Urinary bladder (tissue), 4 donors: ENCODE measurements around the gene CHRM2. TPM values are rescaled to one million over a fixed set of nuclear protein-coding genes. Genes with fewer than 3 reads are reported as not detected.

Experiments used
- DNase-seq: peaks from one replicate; pipeline ENCODE4 v3.0.0-alpha.2; 2015; ENCODE audit errors: extremely low spot score
- H3K27ac ChIP-seq: one replicate; pipeline ENCODE4 v1.5.1; 2013; ENCODE audit warnings: low read depth, mild to moderate bottlenecking, moderate library complexity
- H3K36me3 ChIP-seq: one replicate; pipeline ENCODE4 v1.6.1; 2013; ENCODE audit warnings: mild to moderate bottlenecking, moderate library complexity; ENCODE audit not compliant: insufficient read depth
- H3K4me1 ChIP-seq: one replicate; pipeline ENCODE4 v1.6.1; 2013; ENCODE audit warnings: mild to moderate bottlenecking, moderate library complexity; ENCODE audit not compliant: insufficient read depth
- H3K4me3 ChIP-seq: one replicate; pipeline ENCODE4 v1.5.1; 2013; ENCODE audit warnings: low read depth, low read length
- WGBS: extraction: QIAGEN DNeasy Blood & Tissue Kit; methylation state at CpG from one replicate; pipeline ENCODE4 v1.1.7; 2013; 5-methylcytosine and 5-hydroxymethylcytosine counted together
- polyA plus RNA-seq: library from polyadenylated mRNA; stranded (reverse); fragments of 200-250 nt; gene quantifications from one replicate; pipeline ENCODE4 v1.2.3, GENCODE V29; 2013
- total RNA-seq: library from RNA; depleted of rRNA; stranded (reverse); fragments of >200 nt; gene quantifications from one replicate; pipeline ENCODE4 v1.2.3, GENCODE V29; 2014
- donor health status: healthy with polysubstance abuse.
- donor health status: healthy.

CHRM2 gene
- total and polyA plus RNA-seq, 2 donors: 19.8 to 24.1 TPM

DNA sequence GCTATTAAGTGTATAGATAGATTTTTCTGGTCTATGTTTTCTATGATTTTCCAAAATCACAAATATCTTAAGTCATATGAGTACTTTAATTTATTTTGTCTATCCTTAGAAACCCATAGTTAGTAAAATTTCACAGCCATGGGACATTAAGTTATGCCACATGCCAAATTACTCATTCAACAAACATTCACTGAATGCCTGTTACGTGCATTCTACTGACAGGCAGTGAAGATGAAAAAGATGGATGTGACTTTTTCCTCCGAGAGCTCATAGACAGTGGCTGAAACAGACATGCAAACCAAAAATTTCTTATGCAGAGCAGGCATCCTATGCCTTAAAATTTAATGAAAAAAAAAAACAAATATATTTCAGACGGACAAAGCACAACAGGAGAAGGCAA is 84.9 kb downstream of the CHRM2 start:
- WGBS: 77% methylated on average over 3 of the region's 3 CpGs

DNA sequence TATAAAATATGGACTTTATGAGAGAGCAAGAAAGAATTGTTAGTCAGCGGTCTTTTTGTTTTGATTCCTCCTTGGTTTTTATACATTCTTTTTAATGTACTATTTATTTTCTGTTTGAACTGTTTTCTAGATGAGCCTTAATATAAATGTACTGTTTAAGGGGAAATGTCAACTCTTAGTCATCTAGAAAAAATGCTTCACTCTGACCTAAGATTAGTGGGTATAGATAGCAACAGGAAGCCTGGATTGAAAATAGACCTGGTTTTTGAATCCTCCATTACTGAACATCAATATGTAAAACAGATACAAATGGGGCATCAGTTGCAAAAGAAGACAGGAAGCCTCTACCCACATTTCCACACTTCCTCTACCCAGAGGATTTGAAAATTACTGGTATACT is 87.8 kb downstream of the CHRM2 start:
- Histone ChIP-seq H3K36me3 (no peaks in the 10 kb centered on the region), H3K27ac (no peak overlapping the region), H3K4me3 (no peak overlapping the region), H3K4me1 (no peaks in the 10 kb centered on the region)
- DNase-seq: no peak
- WGBS: 45% methylated on average over 1 of the region's 1 CpG

More for the DNA sequence above, 84.9 kb downstream of the CHRM2 start:
- no peaks in the 10 kb centered on the region for H3K4me1 ChIP-seq
- H3K36me3 ChIP-seq: no peaks in the 10 kb centered on the region
- H3K4me3 ChIP-seq: no peak overlapping the region
- no peak for DNase-seq
- H3K27ac ChIP-seq: no peak overlapping the region

DNA sequence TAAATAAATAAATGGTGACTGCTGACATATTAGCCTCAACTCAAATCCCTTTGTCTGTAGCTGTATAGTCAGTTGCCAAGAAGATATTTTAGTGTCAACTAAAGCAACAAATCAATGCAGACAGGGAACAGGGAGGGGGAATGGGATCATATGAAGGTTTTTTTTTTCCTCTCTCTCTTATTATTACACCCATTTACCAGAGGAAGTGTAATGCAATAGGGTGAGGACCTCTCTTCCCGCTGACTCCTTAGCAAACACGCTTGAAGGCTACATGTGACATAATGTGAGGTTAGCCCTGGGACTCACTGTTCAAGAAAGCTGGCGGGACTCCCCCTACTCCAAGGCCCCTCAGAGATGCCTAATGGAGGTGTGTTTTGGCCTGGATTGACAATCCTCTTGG is 88.2 kb downstream of the CHRM2 start:
- no peak for DNase-seq
- H3K27ac ChIP-seq: no peak overlapping the region
- no peaks in the 10 kb centered on the region for H3K4me1 ChIP-seq
- WGBS: 79% methylated on average over 3 of the region's 3 CpGs
- no peak overlapping the region for H3K4me3 ChIP-seq
- H3K36me3 ChIP-seq: no peaks in the 10 kb centered on the region

DNA sequence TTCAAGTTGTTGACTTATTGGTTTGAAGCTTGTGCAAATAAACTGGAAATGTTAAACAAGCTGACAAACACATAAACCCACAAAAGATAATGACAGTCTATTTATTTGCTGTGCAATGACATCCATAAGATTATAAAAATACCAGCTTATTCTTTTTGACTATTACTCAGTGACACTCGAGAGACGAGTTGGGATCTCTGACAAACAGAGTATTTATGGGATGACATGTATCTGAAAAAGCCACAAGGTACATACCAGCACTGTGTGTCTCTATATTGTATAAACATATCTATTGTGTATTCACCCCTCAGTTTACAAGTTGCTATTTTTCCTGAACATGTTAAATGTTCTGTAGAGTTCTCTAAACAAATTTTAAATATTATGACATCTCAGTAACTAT is 88.9 kb downstream of the CHRM2 start:
- 39% methylated on average over 2 of the region's 2 CpGs for WGBS
- no peak for DNase-seq
- H3K27ac ChIP-seq: no peak overlapping the region
- no peaks in the 10 kb centered on the region for H3K36me3 ChIP-seq
- H3K4me1 ChIP-seq: no peaks in the 10 kb centered on the region
- no peak overlapping the region for H3K4me3 ChIP-seq

DNA sequence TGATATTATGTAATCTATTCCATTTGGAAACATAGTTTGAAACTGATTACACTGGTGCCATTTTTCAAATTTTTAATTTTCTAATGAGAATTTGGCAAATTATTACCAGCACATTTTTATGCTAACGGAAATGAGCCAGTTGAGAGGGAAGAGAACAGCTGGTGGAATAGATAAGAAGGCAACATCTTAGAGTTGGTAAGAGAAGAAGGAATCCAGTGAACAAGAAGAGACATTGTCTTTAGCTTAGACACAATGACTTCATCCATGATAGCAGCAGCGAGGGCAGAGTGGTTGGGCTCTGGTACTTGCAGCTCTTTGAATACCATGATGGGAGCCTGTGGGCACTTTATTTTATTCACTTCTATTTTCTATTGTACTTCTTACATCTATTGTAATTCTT is 89.6 kb downstream of the CHRM2 start:
- Histone ChIP-seq H3K4me1 (no peaks in the 10 kb centered on the region), H3K27ac (no peak overlapping the region), H3K36me3 (no peaks in the 10 kb centered on the region), H3K4me3 (no peak overlapping the region)
- no peak for DNase-seq
- WGBS: 76% methylated on average over 2 of the region's 2 CpGs

DNA sequence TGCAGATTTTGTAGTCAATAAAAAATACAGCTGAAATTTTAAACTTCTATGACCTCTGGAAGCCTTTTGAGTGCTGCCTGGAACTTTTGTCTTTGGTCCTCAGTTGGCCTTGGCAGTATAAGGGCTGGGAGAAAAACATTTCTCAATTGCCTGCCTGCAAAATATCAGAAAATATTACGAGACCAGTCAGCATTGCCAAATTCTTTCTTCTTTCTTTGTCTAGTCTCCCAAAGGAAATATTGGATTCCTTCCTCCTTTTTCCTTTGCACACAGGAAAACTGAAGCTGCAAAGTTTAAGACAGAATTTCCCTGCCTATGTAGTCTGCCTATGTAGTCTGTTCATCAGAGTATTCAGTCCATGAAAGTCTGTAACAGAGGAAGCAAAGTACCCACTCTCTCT is 95.9 kb downstream of the CHRM2 start:
- no peak for DNase-seq
- Histone ChIP-seq H3K4me1 (no peaks in the 10 kb centered on the region), H3K4me3 (no peak overlapping the region), H3K27ac (no peak overlapping the region), H3K36me3 (no peaks in the 10 kb centered on the region)
- 21% methylated on average over 1 of the region's 1 CpG for WGBS

DNA sequence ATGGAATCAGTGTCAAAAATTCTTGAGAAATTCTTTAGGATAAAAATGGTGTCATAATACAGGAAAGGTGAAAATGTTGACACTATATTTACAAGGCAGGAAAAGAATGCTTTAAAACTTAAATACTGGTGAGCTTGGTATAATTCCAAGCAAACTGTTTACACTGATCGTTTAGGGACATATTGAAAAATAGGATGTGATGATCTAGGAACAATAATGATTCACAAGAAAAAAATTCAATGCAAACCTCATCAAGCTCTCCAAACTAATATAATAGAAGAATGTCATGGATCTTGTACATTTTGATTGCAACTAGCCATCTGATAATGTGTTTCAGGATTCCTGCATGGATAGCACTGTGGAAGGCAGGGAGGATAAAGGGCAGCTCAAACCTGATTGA is 98.4 kb downstream of the CHRM2 start:
- no peaks in the 10 kb centered on the region for H3K4me1 ChIP-seq
- WGBS: 60% methylated on average over 1 of the region's 1 CpG
- DNase-seq: no peak
- no peaks in the 10 kb centered on the region for H3K36me3 ChIP-seq
- no peak overlapping the region for H3K27ac ChIP-seq
- no peak overlapping the region for H3K4me3 ChIP-seq

DNA sequence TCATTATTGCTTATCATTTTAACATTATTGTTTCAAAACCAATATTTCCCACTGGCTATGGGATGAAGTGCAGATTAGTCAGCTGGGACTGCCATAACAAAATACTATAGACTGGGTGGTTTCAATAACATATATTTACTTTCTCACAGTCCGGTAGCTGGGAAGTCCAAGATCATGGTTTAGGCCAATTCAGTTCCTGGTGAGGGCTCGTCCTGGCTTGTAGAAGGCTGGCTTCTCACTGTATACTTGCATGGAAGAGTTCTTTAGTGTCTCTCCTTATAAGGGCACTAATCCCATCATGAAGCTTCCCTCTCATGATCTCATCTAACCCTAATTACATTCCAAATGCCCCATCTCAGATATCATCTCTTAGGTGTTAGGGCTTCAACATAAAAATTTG is 101.3 kb downstream of the CHRM2 start:
- no peak for DNase-seq
- no peak overlapping the region for H3K4me3 ChIP-seq
- no peak overlapping the region for H3K27ac ChIP-seq
- H3K36me3 ChIP-seq: no peaks in the 10 kb centered on the region
- H3K4me1 ChIP-seq: no peaks in the 10 kb centered on the region
- WGBS: 43% methylated on average over 2 of the region's 2 CpGs

DNA sequence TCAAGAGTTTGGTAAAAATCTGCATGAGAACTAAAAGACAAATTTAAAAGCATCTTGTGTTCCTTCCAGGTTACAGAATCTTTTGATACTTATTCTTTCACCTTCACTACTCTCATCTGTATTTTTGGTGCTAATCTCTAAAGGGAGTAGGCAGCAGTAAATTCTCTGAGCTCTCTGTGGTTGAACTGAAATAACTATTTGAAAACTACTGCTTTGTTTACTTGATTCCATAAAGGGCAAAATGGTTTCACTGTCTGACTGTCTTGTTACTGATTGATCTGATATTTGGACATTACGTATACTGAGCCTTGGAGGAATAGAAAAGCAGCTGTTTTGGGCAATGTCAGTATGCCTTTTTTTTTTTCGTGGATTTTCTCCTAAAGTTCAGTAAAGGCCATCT is 103.3 kb downstream of the CHRM2 start:
- H3K4me3 ChIP-seq: no peak overlapping the region
- H3K36me3 ChIP-seq: no peaks in the 10 kb centered on the region
- H3K4me1 ChIP-seq: no peaks in the 10 kb centered on the region
- H3K27ac ChIP-seq: no peak overlapping the region
- 80% methylated on average over 2 of the region's 2 CpGs for WGBS
- no peak for DNase-seq

DNA sequence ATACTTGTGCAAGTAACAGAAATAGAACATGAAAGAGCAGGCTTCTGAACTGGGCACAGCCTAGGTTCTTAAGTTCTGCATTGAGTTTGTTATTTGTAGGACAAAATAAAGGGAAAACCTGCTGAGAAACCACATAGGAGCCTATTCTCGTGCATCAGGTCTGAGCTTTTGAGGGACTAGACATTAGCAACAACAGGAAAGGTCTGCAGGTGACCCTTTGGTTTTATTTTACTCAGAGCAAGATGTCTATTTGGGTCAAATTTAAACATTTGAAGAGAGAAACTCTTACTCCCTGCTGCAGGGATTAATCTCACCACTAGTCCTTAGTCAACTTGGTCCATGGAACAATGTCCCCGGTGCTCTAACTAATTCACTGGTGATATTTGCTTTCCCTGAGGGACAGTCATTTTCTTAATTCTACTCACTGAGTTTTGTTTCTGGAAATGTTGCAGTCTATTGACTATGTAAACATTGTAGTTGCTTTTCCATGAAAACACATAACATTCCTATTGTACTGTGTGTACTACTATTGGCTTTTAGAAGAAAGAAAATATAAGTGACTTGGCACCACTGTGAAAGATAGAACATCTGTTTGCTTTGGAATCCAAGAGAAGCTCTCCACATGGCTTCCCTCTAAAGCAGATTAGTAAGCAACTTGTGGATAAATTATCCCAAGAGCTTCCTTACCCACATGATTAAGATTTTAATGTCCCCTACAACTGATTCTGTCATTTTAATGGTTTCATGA is 108.2 kb downstream of the CHRM2 start:
- DNase-seq: no peak
- Histone ChIP-seq H3K4me3 (no peak overlapping the region), H3K36me3 (no peaks in the 10 kb centered on the region), H3K27ac (no peak overlapping the region), H3K4me1 (no peaks in the 10 kb centered on the region)
- whole genome bisulfite sequencing: 31% methylated on average over 2 of the region's 2 CpGs

DNA sequence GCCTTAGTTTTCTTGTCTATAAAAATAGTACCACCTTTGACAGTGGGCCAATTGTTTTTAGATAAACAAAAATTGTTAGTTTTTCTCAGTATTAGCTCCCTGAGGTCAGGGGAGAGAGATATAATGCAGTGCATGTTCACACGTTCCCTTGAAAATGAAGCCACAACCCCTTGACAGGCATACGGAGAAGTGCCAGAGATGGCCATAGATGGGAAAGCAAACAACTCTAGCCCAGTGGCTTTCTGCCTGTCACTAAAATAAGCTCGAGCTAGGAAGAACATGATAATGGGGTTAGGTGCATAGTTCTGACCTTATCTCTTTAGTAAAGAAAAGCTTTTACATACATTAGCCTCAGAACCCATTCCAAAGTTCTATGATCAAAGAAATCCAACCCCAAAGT is 124.9 kb downstream of the CHRM2 start:
- H3K27ac ChIP-seq: no peak overlapping the region
- 38% methylated on average over 3 of the region's 3 CpGs for WGBS

DNA sequence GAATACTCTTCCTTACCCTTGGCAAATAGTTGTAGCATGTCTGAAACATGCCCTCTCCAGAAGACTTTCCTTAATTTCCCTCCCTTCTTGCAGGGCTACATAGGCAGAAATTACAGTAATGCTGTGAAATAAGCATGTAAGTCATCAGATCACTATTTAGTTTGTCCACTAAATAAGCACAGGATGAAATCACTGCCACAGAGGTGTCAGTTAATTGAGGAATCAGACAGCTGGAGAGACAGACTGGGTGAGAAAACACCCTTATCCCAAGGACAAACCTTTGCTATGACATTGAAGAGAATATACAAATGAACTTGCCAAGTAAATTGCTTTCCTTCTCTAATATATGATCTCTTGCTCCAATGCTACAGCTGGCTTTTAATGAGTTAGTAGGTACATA is 129.3 kb downstream of the CHRM2 start:
- H3K4me1 ChIP-seq: no peaks in the 10 kb centered on the region
- no peak overlapping the region for H3K27ac ChIP-seq

More for the DNA sequence above, 124.9 kb downstream of the CHRM2 start:
- Histone ChIP-seq H3K4me3 (no peak overlapping the region), H3K4me1 (no peaks in the 10 kb centered on the region), H3K36me3 (no peaks in the 10 kb centered on the region)
- DNase-seq: no peak

DNA sequence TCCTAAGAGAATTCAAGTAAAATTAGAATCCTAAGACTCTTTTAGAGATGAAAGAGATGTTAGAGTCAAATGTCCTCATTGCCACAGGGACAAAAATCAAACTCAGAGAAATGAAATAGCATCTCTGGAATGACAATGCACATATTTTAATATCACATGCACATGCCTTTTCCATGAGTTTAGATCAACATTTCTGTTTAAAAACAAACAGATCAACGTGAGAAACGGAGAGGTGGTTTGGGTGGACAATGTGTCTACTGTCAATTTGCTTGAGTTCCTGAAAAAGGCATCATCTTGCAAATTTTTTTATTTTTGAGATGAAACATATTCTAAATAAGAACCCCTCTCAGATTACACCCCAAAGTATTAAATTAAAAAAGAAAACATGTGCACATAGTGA is 130.0 kb downstream of the CHRM2 start:
- Histone ChIP-seq H3K27ac (no peak overlapping the region), H3K4me3 (no peak overlapping the region), H3K36me3 (no peaks in the 10 kb centered on the region), H3K4me1 (no peaks in the 10 kb centered on the region)
- DNase-seq: no peak
- 46% methylated on average over 2 of the region's 2 CpGs for WGBS

More for the DNA sequence above, 129.3 kb downstream of the CHRM2 start:
- H3K4me3 ChIP-seq: no peak overlapping the region
- H3K36me3 ChIP-seq: no peaks in the 10 kb centered on the region
- no peak for DNase-seq

DNA sequence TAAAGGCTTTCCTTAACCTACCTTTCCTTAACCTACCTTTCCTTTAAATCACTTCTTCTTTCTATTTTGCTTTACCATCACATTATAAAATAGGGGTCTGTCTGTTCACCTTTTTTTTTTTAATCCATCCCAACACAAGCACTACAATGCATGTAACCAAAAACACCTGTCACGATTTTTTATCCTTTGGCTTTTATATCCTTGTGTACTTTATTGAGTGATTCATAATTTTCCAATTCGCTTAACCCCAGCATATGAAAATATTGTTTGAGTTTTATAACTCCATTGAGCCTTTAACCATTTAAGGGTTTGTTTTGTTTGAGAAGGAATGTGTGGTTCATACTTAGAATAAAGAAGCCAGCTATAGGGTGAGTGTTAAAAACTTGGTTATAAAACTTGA is 132.2 kb downstream of the CHRM2 start:
- no peaks in the 10 kb centered on the region for H3K4me1 ChIP-seq
- DNase-seq: no peak
- WGBS: 52% methylated on average over 2 of the region's 2 CpGs
- H3K27ac ChIP-seq: no peak overlapping the region
- no peaks in the 10 kb centered on the region for H3K36me3 ChIP-seq
- H3K4me3 ChIP-seq: no peak overlapping the region

DNA sequence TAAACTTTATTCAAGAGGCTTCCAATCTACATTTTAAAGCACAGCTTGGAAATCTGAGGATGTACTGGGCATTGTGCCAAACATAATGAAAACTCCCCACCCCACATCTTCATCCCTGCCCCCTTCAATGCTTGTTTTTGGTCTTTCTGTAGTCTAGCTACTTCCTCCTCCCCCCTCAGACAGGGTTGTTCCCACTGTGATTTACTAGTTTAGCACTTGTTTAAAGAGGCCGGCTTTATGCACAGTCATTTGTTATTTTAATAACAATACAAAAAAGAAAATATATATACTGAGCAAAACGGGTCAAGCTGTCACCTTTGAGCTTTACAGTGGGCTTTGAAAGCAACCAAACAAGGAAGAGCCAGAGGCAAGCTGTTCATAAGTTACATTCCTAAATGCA is 132.6 kb downstream of the CHRM2 start:
- WGBS: 11% methylated on average over 2 of the region's 2 CpGs
- Histone ChIP-seq H3K4me1 (no peaks in the 10 kb centered on the region), H3K36me3 (no peaks in the 10 kb centered on the region), H3K4me3 (no peak overlapping the region), H3K27ac (no peak overlapping the region)
- DNase-seq: peak; percentile 2
